NCI-H1092 (cell line): ENCODE data around the gene ULBP2.
A peak's percentile ranks its signal among the peaks of the same experiment; 100 is the strongest.
"Not testable (repeated sequence)": the region's sequence is repeated elsewhere in the genome, so short reads cannot be mapped to it uniquely, and the experiment has no call there.

ENCODE experiments used
- DNase-seq: peaks from one replicate; lab custom pipeline; 2025; lab: John Stamatoyannopoulos, UW

The ULBP2 gene

DNA sequence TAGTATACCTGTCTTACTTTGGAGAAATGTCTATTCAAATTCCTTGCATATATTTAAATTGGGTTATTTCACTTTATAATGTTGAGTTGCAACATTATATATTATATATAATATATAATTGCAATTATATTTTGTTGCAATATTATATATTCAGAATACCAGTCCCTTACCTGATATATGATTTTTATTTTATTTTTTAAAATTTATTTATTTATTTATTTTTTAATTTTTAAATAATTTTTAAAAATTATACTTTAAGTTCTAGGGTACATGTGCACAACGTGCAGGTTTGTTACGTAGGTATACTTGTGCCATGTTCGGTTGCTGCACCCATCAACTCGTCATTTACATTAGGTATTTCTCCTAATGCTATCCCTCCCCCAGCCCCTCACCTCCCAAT is 14.8 kb upstream of the ULBP2 start:
- DNase-seq: not testable (repeated sequence)

- no peak for DNase-seq
Measured at GRCh38 chr6:149929422-149929821, 12.4 kb upstream of the ULBP2 start.

DNA sequence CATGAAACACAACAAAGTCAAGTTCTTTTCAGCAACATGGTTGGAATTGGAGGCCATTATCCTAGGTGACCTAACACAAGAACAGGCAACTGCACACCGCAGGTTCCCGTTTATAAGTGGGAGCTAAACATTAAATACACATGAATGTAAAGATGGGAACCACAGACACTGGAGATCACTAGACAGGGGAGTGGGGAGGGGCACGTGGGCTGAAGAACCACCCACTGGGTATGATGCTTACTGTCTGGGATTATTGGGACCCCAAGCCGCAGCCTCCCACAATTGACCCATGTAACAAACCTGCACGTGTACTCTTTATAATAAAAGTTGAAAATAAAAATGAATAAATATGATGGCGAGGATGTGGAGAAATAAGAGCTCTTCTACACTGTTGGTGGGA is 10.3 kb upstream of the ULBP2 start:
- no peak for DNase-seq

GRCh38 chr6:149933036-149933435 is 8.8 kb upstream of the ULBP2 start:
- no peak for DNase-seq

GRCh38 chr6:149933461-149933860 is 8.4 kb upstream of the ULBP2 start:
- no peak for DNase-seq

DNA sequence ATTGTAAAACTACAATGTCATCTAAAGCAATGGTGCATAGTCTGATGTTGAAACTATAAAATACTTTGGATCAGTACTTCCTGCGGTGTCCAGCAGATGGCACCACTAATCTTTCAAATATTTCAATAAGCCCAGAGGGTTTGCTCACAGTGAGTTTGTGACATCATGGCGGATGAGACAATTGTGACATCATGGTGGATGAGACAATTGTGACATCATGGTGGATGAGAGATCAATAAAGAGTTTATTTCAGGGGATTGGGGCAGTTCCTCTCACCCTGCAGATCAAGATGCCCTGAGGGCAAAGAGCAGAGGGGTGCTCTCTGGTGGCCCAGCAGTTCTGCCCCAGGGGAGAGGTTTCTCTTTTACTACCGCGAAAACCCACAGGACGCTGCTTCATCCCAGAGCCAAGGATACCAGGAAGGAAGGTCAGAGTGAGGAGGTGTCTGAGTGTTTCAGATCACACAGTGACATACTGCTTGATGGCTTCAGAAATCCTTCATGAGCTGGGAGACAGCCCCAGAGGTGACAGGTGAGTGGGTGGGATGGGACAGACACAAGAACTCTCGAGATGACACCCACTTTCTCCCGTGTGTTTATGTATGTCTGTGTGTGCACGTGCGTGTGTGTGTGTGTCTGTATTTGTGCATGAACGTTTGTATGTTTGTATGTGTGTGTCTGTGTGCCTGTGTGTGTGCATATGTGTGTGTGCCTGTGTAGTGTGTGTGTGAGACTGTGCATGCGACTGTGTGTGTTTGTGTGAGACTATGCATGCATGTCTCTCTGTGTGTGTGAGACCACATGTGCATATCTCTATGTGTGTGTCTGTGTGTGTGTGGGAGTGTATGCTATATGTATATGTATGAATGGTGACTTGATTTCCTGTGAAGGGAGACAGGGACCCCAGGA is 7.3 kb upstream of the ULBP2 start:
- DNase-seq: peak; percentile 45

DNA sequence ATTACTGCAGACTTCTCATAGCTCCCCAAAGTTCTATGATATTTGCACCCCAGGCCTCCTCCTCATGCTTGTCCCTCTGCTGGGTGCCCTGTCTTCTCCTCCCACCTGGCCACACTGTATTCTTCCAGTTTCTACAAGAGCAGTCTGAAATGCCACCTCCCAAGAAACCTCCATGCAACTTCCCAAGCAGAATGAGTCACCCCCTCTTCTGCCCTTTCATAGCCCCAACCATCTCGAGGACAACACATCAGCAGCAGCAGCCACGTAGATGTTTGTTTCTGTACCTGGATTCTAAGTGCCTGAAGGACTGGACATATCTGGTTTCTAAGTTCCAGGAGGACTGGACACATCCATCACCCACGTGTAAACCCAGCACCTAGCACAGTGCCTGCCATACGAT is 6.6 kb upstream of the ULBP2 start:
- DNase-seq: no peak

DNA sequence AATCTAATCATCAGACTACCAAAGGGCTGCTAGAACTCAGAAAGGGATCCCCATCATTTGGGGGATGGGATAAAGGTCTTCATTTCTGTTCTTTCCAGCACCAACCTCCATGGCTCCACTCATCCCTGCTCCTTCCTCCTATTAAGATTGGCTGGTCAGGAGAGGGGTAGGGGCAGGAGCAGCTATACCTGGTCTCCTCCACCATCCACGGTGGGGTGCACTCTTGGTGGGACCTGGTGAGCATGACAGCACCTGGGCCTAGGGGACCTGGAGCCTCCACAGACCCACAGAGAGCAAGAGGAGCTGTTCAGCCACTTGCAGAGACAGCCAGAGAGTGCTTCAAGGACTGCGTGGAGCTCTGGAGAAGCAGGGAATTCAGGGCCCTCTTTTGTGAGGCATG is 6.1 kb upstream of the ULBP2 start:
- DNase-seq: no peak

DNA sequence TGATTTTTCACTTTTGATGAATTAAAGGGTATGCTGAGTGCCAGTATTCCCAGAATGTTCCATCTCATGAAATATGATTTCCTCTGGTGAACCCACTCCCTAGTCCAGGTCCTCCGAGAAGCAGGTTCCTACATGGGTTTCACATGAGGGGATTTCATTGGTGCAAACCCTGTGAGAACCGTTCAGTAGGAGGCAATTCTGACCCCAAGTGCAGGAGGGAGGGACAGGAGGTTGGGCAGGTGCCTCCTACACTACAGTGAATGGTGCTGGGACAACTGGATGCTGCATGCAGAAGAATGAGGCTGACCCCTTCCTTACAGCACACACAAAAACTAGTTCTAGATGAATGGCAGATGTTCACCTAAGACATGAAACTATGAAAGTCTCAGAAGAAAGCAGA is 5.1 kb upstream of the ULBP2 start:
- no peak for DNase-seq

DNA sequence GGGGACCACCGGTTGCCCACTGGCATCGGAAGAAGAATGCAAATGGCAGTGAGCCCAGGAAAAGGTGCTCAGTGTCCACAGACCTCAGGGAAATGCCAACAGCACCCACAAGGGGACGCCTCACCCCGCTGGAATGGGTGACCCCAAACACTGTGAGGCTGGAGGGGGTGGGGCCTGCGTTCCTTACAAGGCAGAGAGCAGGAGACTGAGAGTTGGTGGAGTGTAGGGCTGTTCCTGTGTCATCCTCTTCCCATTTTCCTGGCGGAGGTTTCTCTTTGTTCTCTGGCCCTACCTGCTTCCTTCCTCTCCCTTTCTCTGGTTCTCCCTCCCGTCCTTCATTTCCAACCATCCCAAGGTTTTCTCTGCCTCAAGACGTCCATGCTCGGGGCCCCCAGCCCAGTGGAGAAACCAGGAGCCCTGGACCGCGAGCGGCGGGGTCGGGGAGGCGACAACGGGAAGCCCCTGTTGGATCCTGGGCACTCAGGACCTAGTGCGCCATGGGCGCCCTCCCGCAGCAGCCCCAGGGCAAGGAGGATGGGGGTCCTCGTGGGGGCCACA is 3.7 kb upstream of the ULBP2 start:
- DNase-seq: not testable (repeated sequence)

DNA sequence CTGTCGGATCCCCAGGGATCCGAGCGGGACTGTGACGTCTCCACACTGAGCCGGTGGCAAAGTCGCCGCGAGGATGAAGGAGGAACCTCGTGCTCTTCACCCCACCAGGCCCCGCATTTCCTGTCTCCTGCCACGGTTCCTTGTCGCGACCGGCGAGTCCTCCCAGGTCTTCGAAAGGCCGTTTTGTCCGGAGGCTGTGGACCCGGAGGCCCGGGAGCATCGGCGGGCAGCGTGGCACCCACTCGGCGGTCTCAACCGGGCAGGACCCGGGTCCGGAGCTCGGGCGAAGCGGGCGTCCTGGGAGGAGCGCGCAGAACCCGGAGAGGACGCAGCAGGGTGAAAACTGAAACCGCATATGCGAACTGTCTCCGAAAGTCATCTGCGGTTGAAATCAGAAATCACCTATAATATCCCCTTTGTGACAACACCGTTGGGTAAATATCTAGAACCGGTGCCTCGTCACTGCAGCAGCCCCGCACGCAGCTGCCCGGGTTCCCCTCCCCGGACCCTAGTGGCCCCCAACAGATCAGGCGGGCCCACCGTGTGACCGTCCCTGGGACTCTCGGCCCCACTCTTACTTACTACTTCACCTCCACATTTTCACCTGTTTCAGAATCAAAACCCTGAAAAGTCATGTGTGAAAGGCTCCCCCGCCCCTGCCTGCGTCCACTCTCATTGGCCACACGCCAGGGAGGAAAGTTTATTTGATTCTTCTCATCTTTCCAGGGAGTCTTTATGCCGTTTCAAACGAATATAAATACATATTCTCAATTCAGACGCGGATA is 3.1 kb upstream of the ULBP2 start:
- DNase-seq: no peak

- DNase-seq: no peak
Measured at GRCh38 chr6:149939356-149939648, 2.5 kb upstream of the ULBP2 start.

- no peak for DNase-seq
Measured at GRCh38 chr6:149939909-149940671, 1.7 kb upstream of the ULBP2 start.

DNA sequence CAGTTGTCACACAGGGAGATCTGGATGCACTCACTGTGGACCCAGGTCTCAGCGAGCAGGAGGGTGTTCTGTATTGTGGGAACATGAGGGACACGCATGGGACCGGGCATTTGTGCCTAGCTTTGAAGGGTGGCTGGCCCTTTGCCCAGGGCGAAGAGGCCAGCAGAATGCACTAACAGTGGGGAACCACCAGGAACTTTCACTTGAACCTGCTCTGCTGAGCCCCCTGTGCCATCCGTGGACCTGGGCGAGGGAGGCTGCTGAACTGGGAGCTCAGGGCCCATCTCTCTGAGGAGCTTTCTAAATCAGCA is 1.2 kb upstream of the ULBP2 start:
- DNase-seq: no peak

GRCh38 chr6:149942461-149942829 is 631 bp downstream of the ULBP2 start:
- no peak for DNase-seq

DNA sequence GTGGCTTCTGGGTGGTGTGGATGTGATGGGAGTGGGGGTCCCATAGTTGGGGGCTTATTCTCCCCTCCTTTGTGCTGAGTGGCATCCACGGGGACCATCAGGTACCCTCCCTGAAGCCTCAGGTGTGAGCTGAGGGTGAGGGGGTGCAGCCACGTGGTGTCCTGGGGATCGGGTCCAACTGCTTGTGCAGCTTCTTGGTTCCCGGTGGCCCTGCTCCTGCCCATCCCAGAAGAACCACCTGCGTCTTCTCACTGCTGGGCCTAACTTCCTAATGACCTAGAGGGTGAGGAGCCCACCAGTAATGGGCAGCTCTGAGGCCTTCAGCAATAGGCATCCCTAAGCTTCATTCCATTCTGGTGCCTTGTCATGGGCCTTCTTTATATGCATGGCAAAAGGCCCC is 1.5 kb downstream of the ULBP2 start:
- not testable (repeated sequence) for DNase-seq

DNA sequence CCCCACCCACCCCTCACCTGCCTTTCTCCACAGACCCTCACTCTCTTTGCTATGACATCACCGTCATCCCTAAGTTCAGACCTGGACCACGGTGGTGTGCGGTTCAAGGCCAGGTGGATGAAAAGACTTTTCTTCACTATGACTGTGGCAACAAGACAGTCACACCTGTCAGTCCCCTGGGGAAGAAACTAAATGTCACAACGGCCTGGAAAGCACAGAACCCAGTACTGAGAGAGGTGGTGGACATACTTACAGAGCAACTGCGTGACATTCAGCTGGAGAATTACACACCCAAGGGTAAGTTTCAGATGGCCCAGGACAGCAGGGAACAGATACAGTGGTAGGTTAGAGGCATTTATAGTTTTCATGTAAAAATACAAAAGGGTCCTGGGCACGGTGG is 3.5 kb downstream of the ULBP2 start:
- DNase-seq: not testable (repeated sequence)

DNA sequence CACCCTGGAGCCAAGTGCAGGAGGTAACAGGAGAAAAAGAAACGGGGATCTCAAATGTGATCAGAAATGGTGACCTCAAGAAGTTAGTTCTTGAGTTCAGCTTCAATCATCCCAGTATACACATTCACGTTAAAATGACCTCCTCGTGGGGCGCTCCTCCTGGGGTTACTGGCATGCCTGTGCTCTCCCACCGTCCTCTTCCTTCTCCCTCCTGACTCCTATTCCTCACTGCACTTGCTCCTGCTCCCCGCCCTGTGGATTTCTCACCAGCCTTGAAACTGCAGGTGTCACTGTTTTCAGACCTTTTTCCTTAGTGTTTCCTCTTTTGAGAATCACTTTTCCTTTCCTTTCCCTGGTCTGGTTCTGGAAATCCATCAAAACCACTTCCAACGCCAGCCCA is 4.8 kb downstream of the ULBP2 start:
- not testable (repeated sequence) for DNase-seq

DNA sequence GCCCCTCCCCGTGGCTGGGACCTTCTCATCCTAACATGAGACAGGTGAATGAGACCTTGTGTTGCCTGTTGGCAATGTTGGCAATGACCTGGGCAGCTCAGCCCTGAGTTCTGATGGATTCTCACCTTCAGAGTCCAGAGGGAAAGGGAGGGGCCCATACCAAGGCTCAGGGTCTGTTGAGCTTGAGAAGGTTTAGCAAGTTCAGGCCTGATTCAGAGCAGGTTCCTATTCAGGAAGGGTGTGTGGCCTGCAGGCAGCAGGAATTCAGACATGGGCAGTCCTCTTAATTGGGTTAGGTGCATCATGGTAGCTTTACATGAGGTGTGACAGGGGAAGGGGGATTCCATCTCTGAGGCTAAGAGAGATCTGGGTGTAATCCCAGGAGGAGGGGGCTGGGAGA is 5.7 kb downstream of the ULBP2 start:
- not testable (repeated sequence) for DNase-seq

GRCh38 chr6:149948011-149948410 is 6.2 kb downstream of the ULBP2 start:
- DNase-seq: no peak

- no peak for DNase-seq
Measured at GRCh38 chr6:149948616-149949015, 6.8 kb downstream of the ULBP2 start.

DNA sequence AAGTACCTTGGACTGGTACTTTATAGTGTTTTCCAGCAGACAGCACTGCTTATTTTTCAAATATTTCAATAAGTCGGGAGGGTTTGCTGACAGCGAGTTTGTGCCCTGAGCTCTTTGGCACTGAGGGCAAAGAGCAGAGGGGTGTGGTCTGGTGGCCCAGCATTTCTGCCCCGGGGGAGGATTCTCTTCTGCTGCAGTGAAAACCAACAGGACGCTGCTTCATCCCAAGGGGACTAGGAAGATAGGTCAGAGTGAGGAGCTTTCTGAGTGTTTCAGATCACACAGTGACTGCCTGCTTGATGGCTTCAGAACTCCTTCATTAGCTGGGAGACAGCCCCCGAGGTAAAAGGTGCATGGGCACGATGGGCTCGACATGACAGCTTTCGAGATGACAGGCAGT is 8.6 kb downstream of the ULBP2 start:
- DNase-seq: no peak

DNA sequence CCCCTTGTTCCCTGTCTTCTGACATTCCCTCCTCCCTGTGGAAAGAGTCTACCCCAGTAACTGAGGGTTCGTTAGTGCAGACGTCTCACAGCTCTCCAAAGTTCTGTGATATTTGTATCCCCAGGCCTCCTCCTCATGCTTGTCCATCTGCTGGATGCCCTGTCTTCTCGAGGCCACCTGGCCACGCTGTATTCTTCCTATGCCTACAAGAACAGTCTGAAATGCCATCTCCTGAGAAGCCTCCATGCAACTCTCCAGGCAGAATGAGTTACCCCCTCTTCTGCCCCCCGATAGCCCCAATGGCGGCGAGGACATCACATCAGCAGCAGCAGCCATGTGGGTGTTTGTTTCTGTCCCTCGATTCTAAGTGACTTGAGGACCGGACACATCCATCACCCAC is 9.3 kb downstream of the ULBP2 start:
- DNase-seq: no peak
